ENCODE measurements around the gene KLRF2.

Gene KLRF2

GRCh38 chr12:9888665-9889273 is 7.5 kb downstream of the KLRF2 start:
- DNase-seq, result no peak

- DNase-seq, result no peak
Observed at GRCh38 chr12:9895215-9895971, 14.1 kb downstream of the KLRF2 start.

DNA sequence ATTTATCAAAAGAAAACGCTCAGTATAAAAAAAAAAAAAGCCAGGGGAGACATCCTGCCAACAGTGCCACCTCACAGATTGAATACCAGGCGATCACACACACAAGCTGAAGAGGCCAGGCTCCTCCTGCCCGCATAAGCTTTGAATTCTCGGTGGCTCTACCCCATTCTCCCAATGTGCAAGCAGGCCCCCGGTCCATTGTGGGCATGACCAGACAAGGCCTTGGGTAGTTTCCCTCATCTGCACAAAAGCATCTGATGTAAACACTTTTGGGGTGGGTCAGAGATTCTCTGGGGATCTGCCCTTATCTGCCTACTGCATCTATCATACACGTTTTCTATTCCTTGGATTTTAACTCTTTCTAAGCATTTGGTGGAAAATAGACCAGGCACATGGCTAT is 16.2 kb downstream of the KLRF2 start:
- DNase-seq, result no peak

GRCh38 chr12:9899209-9899608 is 17.9 kb downstream of the KLRF2 start:
- DNase-seq, result no peak

DNA sequence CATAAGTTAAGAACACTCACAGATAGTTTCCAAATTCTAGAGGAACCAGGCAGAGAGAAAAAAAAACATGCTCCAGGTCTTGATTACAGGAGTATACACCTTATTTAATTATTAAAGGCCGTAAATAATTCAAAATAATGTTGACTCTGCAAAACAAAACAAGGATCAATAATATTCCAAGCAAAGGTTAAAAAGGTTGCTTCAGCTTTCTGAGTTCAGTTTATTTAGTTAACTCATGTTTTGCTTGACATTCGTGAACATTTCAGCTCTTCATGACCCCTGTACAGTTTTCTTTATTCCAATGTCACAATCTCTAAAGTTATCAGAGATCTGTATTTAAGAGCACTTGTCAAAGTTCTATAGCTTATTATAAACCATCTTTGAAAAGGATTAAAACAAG is 19.6 kb downstream of the KLRF2 start:
- DNase-seq, result no peak

DNA sequence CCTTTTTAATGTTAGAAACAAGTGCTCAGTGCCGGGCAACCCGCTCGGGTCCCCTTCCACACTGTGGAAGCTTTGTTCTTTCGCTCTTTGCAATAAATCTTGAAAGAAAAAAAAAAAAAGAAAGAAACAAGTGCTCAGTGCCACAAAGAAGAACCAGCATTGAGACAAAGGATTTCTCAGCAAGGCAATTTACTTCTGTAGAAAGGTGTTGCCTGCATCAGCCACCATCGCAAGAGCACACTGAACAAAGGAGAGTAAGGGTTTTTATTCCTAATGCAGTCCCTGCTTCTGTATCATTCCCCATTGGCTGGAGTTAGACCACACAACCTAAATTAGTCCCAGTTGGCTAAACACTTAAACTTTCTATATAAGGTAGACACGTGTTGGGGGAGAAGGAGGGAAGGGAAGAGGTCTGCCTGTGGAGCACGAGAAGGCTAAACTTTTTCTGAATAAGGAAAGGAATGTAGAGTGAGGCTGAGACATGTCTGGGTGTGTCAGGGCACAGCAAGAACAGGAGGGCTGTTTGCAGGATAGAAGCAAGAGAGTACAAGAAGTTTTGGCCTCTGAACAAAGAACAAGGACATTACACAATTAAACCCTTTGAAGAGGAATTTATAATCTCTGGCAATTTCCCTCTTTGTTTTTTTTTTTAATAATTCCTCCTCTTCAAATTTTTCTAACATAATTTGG is 21.4 kb downstream of the KLRF2 start:
- DNase-seq, result no peak

DNA sequence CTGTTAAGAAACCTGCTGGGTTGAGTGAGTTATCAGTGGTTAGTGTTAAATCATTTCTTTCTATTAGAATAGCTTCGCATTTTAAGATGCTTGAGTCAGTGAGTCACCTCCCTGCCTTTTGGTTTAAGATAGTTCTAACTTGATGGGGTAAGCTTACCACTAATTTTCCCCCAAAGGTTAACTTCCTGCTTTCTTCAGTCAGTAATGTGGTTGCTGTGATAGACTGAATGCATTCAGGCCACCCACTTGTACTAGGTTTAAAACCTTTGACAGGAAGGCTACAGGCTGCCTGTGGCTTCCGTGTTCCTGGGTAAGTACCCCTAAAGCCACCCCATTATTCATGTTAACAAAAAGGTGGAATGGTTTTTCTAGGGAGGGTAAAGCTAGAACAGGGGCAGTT is 25.6 kb downstream of the KLRF2 start:
- peak in 3 of 4 experiments; percentile 5 to 56 (median 32) for DNase-seq

DNA sequence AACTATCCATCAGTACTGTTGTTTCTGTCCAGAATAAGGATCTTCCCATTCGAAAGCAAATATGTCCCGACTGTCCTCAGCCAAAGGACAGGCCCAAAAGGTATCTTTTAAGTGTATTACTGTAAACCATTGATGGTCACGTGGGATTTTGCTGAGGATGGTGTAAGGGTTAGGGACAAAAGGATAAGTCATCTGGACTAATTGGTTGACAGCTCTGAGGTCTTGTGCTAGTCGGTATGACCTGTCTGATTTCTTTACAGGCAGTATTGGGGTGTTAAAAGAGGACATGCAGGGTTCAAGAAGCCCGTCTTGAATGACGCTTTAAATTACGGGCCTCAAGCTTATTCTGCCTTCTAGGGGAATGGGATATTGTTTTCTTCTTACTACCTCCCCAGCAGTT is 26.5 kb downstream of the KLRF2 start:
- DNase-seq, result no peak

GRCh38 chr12:9908350-9908749 is 27.1 kb downstream of the KLRF2 start:
- DNase-seq, result no peak

- DNase-seq, result no peak
Observed at GRCh38 chr12:9909724-9910123, 28.4 kb downstream of the KLRF2 start.

GRCh38 chr12:9910716-9911421 is 29.6 kb downstream of the KLRF2 start:
- DNase-seq, result peak in 2 of 4 experiments; percentile 5 to 11

DNA sequence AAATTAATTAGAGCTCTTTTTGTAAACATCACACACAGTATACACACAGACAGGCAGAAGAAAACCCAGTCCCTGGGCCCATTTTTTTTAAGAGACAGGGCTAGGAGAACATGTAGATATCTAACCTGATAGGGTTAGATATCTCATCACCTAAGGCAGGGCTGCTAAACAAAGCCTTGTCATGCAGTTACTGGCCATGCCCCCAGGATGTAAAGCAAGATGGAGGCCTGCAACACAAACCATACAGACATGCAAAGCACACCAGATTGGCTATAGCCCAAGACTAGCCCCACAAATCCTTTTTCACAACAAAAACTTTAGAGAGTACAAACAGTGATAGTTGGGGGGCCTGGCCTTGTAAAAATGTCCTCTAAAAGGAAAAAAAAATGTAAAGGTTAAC is 30.4 kb downstream of the KLRF2 start:
- DNase-seq, result no peak

GRCh38 chr12:9919443-9919842 is 38.2 kb downstream of the KLRF2 start:
- no peak for DNase-seq

DNA sequence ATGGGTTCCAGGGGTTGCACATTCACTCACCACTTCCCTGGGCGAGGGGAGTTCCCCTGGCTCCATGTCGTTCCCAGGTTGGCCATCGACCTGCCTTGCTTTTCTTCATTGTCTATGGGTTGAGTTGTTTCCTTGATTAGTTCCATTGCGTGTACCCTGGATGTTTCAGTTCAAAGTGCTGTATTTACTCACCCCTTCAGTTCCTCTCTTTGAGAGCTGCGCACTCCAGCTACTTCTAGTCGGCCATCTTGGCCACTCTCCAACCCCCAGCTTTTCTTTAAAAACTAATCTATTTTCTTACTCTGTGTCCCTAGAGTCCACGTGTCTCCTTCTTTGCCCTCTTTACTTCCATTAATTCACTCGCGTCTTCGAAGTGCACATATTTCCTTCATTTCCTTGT is 39.2 kb downstream of the KLRF2 start:
- no peak for DNase-seq

GRCh38 chr12:9922429-9922828 is 41.1 kb downstream of the KLRF2 start:
- DNase-seq, result no peak

DNA sequence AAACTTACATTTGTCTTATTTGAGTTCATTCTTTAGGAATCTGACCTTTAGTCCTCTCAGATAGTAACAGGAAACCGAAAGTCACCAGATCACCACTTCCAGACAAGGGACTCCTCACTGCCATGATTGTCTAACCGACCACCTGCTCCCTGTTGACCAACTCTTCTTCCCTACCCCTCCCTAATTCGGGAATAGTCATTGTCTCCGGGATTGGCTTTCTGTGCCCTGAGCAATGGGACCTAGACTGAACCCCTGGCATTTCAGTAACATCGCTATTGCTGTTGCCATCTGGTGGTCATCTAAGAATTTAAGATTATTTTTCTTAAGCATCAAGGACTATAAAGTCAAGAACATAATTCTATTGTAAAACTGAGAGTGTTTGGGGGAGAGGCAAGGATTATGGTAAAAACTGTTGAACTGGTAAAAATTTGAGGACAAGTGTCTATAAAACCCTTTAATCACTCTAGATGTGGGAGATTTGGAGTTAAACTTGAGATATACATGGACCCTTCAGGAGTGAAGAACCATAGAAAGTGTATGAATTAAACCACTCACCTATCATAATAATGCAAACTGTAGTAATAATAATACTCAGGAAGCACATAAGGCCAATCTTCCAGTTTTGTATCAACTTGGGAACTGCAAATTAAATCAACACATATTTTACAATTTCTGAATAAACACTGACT is 44.6 kb downstream of the KLRF2 start:
- peak in 3 of 4 experiments; percentile 41 to 72 (median 62) for DNase-seq

DNA sequence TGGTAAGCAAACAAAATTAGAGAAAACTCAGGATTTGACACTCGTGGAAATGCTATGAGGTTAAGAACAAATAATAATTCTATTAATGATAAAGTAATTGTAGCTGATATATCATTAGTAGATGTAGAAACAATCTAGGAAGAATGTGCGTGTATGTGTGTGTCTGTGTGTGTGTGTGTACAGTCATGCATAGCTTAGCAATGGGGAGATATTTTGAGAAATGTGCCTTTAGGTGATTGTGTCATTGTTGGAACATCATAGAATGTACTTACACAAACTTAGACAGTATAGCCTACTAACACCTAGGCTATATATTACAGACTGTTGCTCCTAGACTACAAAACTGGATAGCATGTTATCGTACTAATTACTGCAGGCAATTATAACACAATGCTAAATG is 45.6 kb downstream of the KLRF2 start:
- no peak for DNase-seq

GRCh38 chr12:9928607-9929006 is 47.3 kb downstream of the KLRF2 start:
- peak in 3 of 4 experiments; percentile 21 to 51 (median 46) for DNase-seq

DNA sequence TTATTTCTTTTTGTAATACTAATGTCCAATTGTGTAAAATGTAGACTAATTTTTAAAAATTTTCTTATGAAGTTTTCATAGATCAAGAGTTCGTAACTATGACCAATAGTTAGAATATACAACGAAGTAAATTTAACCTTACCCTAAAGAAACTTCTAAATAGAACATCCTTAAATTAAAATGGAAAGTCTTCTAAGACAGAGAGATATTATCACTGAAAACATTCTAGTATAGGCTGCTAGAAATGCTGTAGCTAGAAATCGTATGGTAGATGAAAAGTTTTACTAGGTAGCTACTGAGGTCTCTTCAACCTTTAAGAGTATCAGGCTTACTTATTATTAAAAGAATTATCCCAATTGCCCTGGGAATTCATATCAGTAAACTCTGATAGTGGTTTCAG is 50.0 kb downstream of the KLRF2 start:
- no peak for DNase-seq

DNA sequence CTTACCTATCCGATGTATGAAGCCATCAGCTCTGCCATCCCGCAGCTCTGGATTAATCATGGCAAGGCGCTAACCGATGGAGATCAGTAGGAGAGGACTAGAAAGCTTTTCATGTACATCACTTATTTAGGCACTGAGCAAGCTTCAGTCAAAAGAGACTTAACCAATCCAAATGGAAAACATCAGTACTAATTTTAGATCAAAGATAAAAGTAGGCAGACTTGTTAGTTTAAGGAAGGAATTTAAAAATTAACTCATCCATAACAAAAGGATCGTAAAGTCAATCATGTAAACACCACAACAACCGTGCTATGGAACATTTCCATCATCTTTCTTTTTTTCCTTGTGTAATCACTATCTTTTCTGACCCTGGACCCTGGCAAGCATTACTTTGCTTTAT is 51.0 kb downstream of the KLRF2 start, which contains the start of gene CLEC2A:
TSS of gene CLEC2A (minus strand) at position 101 of the 400 bp plus-strand sequence. CDS start at position 60, 41 bp downstream.
- no peak for DNase-seq

GRCh38 chr12:9933958-9934357 is 52.7 kb downstream of the KLRF2 start:
- peak in 2 of 4 experiments; percentile 15 to 35 for DNase-seq

DNA sequence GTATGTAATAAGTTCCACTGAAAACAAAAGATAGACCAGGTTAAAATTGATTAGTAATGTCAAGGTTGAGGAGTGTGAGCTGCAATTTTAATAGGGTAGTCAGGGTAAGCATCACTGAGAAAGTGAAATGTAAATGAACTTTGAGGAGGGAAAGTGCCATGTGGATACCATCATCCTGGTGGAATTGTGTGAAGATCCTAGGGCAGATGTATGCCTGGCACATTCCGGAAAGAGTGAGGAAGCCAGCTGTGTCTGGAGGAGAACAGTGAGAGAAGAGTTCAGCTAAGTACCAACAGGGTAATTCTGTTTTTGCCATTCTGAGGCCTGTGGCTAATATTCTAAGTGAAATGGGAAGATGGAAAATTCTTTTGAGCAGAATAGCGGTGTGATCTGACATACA is 53.7 kb downstream of the KLRF2 start:
- no peak for DNase-seq

Measured in suppressor macrophage (primary cell).